Skeletal muscle tissue (tissue), 4 donors: ENCODE data around the gene P3H1. TPM values are rescaled to one million over a fixed set of nuclear protein-coding genes. Genes with fewer than 3 reads are reported as not detected.
"Not testable (repeated sequence)": the region's sequence is repeated elsewhere in the genome, so short reads cannot be mapped to it uniquely, and the experiment has no call there.

Experiments used
- H3K27ac ChIP-seq: one replicate; pipeline ENCODE4 v1.7.0; 2013; ENCODE audit warnings: mild to moderate bottlenecking, low read depth, low read length, inconsistent platforms
- H3K27me3 ChIP-seq, 3 donors: one replicate each; pipeline ENCODE4 v1.7.0; 2013; ENCODE audit warnings: low read length in 3 of 3; ENCODE audit not compliant: control insufficient read depth in 3 of 3, insufficient read depth in 3 of 3
- H3K36me3 ChIP-seq, 3 donors: one replicate each; pipeline ENCODE4 v1.7.0; 2013; ENCODE audit warnings: low read length in 3 of 3; ENCODE audit not compliant: control insufficient read depth in 3 of 3, insufficient read depth in 3 of 3
- H3K4me1 ChIP-seq, 3 donors: one replicate each; pipeline ENCODE4 v1.7.0; 2013; ENCODE audit warnings: low read length in 3 of 3, mild to moderate bottlenecking in 3 of 3; ENCODE audit not compliant: control insufficient read depth in 3 of 3, insufficient read depth in 3 of 3
- H3K4me3 ChIP-seq, 3 donors: one replicate each; pipeline ENCODE4 v1.7.0; 2013; ENCODE audit warnings: low read length in 3 of 3
- H3K9ac ChIP-seq, 3 donors: one replicate each; pipeline ENCODE4 v1.7.0; 2013; ENCODE audit warnings: low read length in 3 of 3, mild to moderate bottlenecking in 3 of 3, moderate library complexity in 2 of 3, low read depth in 1 of 3
- H3K9me3 ChIP-seq, 3 donors: one replicate each; pipeline ENCODE4 v1.7.0; 2013; ENCODE audit warnings: low read length in 3 of 3; ENCODE audit not compliant: control insufficient read depth in 3 of 3
- total RNA-seq: library from RNA; depleted of rRNA; stranded (reverse); fragments of >200 nt; gene quantifications from one replicate; pipeline ENCODE4 v1.2.3, GENCODE V29; 2014
- donor health status: Osteomylitis.

The P3H1 gene
- total RNA-seq, 1 donor from 2014 or later, result 50.6 TPM

GRCh38 chr1:42759114-42759513 is 7.7 kb downstream of the P3H1 start:
- Histone ChIP-seq H3K36me3 (peaks cover 32 to 54% (median 52%) of the 10 kb centered on the region in 3 donors), H3K4me1 (peaks cover 0 to under 1% (median 0%) of the 10 kb centered on the region in 3 donors), H3K27ac (no peak overlapping the region), H3K27me3 (no peaks in the 10 kb centered on the region), H3K4me3 (no peak overlapping the region), H3K9ac (no peak overlapping the region), H3K9me3 (no peaks in the 10 kb centered on the region)

- Histone ChIP-seq H3K9ac (no peak overlapping the region), H3K4me3 (no peak overlapping the region), H3K4me1 (no peaks in the 10 kb centered on the region), H3K27me3 (no peaks in the 10 kb centered on the region), H3K36me3 (peaks cover 36 to 58% (median 56%) of the 10 kb centered on the region in 3 donors), H3K27ac (no peak overlapping the region), H3K9me3 (no peaks in the 10 kb centered on the region)
These were observed 8.2 kb downstream of the P3H1 start for GRCh38 chr1:42758641-42759040.

- no peaks in the 10 kb centered on the region for H3K9me3 ChIP-seq
- no peaks in the 10 kb centered on the region for H3K27me3 ChIP-seq
- H3K27ac ChIP-seq, result no peak overlapping the region
- no peaks in the 10 kb centered on the region for H3K4me1 ChIP-seq
- no peak overlapping the region for H3K4me3 ChIP-seq
- H3K36me3 ChIP-seq, result peaks cover 36 to 62% (median 60%) of the 10 kb centered on the region in 3 donors
- H3K9ac ChIP-seq, result no peak overlapping the region
These were observed 8.9 kb downstream of the P3H1 start for GRCh38 chr1:42757892-42758275.

- Histone ChIP-seq H3K27ac (no peak overlapping the region), H3K9ac (no peak overlapping the region), H3K9me3 (no peaks in the 10 kb centered on the region), H3K36me3 (peaks cover 40 to 68% (median 66%) of the 10 kb centered on the region in 3 donors), H3K4me1 (no peaks in the 10 kb centered on the region), H3K27me3 (no peaks in the 10 kb centered on the region), H3K4me3 (no peak overlapping the region)
These were observed 9.6 kb downstream of the P3H1 start for GRCh38 chr1:42756956-42757891.

- no peaks in the 10 kb centered on the region for H3K4me1 ChIP-seq
- no peak overlapping the region for H3K27ac ChIP-seq
- H3K9ac ChIP-seq, result no peak overlapping the region
- peaks cover 64 to 77% (median 73%) of the 10 kb centered on the region in 3 donors for H3K36me3 ChIP-seq
- no peak overlapping the region for H3K4me3 ChIP-seq
- no peaks in the 10 kb centered on the region for H3K27me3 ChIP-seq
- no peaks in the 10 kb centered on the region for H3K9me3 ChIP-seq
These were observed 13.8 kb downstream of the P3H1 start for GRCh38 chr1:42753070-42753469.

GRCh38 chr1:42752284-42752683 is 14.5 kb downstream of the P3H1 start:
- no peaks in the 10 kb centered on the region for H3K4me1 ChIP-seq
- no peak overlapping the region for H3K27ac ChIP-seq
- H3K9ac ChIP-seq, result no peak overlapping the region
- H3K27me3 ChIP-seq, result no peaks in the 10 kb centered on the region
- peaks cover 63 to 77% (median 73%) of the 10 kb centered on the region in 3 donors for H3K36me3 ChIP-seq
- no peak overlapping the region for H3K4me3 ChIP-seq
- H3K9me3 ChIP-seq, result no peaks in the 10 kb centered on the region

- H3K9me3 ChIP-seq, H3K27me3 ChIP-seq, H3K9ac ChIP-seq, H3K27ac ChIP-seq, H3K4me3 ChIP-seq, H3K4me1 ChIP-seq: not testable (repeated sequence)
- H3K36me3 ChIP-seq, result peaks cover 64 to 76% (median 74%) of the 10 kb centered on the region in 3 donors
These were observed 15.2 kb downstream of the P3H1 start for GRCh38 chr1:42751511-42752070.

- Histone ChIP-seq H3K36me3 (peaks cover 61 to 71% (median 70%) of the 10 kb centered on the region in 3 donors), H3K9me3 (no peaks in the 10 kb centered on the region)
These were observed 16.8 kb downstream of the P3H1 start for GRCh38 chr1:42750041-42750440.

GRCh38 chr1:42748461-42749410 is 18.1 kb downstream of the P3H1 start:
- Histone ChIP-seq H3K9ac (no peak overlapping the region), H3K4me3 (no peak overlapping the region), H3K36me3 (peaks cover 49 to 58% (median 57%) of the 10 kb centered on the region in 3 donors), H3K4me1 (no peaks in the 10 kb centered on the region), H3K9me3 (no peaks in the 10 kb centered on the region), H3K27ac (no peak overlapping the region), H3K27me3 (no peaks in the 10 kb centered on the region)

More at GRCh38 chr1:42750041-42750440, 16.8 kb downstream of the P3H1 start:
- no peaks in the 10 kb centered on the region for H3K27me3 ChIP-seq
- no peak overlapping the region for H3K27ac ChIP-seq
- H3K4me3 ChIP-seq, result no peak overlapping the region
- no peak overlapping the region for H3K9ac ChIP-seq
- no peaks in the 10 kb centered on the region for H3K4me1 ChIP-seq
